Measurements from ENCODE around the gene KATNBL1.
"Not testable (repeated sequence)": the region's sequence is repeated elsewhere in the genome, so short reads cannot be mapped to it uniquely, and the experiment has no call there.

DNA sequence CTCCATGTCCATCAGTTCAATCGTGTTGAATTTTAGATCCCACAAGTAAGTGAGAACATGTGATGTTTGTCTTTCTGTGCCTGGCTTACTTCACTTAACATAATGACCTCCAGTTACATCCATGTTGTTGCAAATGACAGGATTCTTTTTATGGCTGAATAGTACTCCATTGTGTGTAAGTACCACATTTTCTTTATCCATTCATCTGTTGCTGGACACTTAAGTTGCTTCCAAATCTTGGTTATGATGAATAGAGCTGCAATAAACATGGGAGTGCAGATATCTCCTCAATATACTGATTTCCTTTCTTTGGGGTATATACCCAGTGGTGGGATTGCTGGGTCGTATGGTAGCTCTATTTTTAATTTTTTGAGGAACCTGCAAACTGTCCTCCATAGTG is 89.5 kb downstream of the KATNBL1 start:
- TF ChIP-seq POLR2A (IDR thresholded peaks at IDR 0.05): not testable (repeated sequence)
- TF ChIP-seq, protein P1, sequence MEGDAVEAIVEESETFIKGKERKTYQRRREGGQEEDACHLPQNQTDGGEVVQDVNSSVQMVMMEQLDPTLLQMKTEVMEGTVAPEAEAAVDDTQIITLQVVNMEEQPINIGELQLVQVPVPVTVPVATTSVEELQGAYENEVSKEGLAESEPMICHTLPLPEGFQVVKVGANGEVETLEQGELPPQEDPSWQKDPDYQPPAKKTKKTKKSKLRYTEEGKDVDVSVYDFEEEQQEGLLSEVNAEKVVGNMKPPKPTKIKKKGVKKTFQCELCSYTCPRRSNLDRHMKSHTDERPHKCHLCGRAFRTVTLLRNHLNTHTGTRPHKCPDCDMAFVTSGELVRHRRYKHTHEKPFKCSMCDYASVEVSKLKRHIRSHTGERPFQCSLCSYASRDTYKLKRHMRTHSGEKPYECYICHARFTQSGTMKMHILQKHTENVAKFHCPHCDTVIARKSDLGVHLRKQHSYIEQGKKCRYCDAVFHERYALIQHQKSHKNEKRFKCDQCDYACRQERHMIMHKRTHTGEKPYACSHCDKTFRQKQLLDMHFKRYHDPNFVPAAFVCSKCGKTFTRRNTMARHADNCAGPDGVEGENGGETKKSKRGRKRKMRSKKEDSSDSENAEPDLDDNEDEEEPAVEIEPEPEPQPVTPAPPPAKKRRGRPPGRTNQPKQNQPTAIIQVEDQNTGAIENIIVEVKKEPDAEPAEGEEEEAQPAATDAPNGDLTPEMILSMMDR (IDR thresholded peaks at IDR 0.05): not testable (repeated sequence)

Data from thyroid gland (tissue), 4 donors.